Pancreas (tissue), 10 donors: ENCODE data around the gene BAK1. TPM values are rescaled to one million over a fixed set of nuclear protein-coding genes. Genes with fewer than 3 reads are reported as not detected.
"Not testable (repeated sequence)": the region's sequence is repeated elsewhere in the genome, so short reads cannot be mapped to it uniquely, and the experiment has no call there.

Experiments used
- ATAC-seq, 4 donors: fragments of 200-7000 bp; cut with Tn5 transposase; one replicate each; pipeline versions ENCODE4 v1.8.0 to v1.9.1; 2020; ENCODE audit warnings: mild to moderate bottlenecking in 4 of 4, moderate library complexity in 4 of 4
- DNase-seq, 6 donors: peaks; one replicate each; pipeline ENCODE4 v3.0.0-alpha.2; 2020
- FAIRE-seq: peaks from 2 replicates; lab custom pipeline; 2012; peaks lifted over from hg19 to GRCh38; lab: Jason Lieb, UNC
- H3K27ac ChIP-seq, 4 donors: fragments of 200-600 bp; sonication (generic); 1 replicate in 3 of 4; 2 replicates in 1 of 4; pipeline versions ENCODE4 v1.5.0 to v1.8.0; 2020
- H3K27me3 ChIP-seq, 4 donors: fragments of 200-600 bp; one replicate each; pipeline ENCODE4 v1.8.0; 2021
- H3K36me3 ChIP-seq, 3 donors: fragments of 200-600 bp; sonication (generic) in 1 of 3; one replicate each; pipeline versions ENCODE4 v1.5.0 to v1.8.0; 2020 to 2021
- H3K4me1 ChIP-seq, 3 donors: fragments of 200-600 bp; one replicate each; pipeline ENCODE4 v1.8.0; 2021
- H3K4me3 ChIP-seq, 4 donors: fragments of 200-600 bp; sonication (generic) in 2 of 4; one replicate each; pipeline versions ENCODE4 v1.5.0 to v1.8.0; 2020 to 2021
- H3K9me3 ChIP-seq, 4 donors: fragments of 200-600 bp; one replicate each; pipeline ENCODE4 v1.8.0; 2021
- CTCF ChIP-seq, 4 donors: fragments of 200-600 bp; sonication (generic) in 3 of 4; IDR thresholded peaks; one replicate each; pipeline versions ENCODE4 v1.5.0 to v1.8.0; 2021; ENCODE audit warnings: antibody characterized with exemption in 4 of 4
- WGBS, 2 donors: extraction: QIAGEN DNeasy Blood & Tissue Kit; methylation state at CpG; one replicate each; pipeline ENCODE4 v1.1.7; 2013; 5-methylcytosine and 5-hydroxymethylcytosine counted together
- intact Hi-C, 3 donors: fragments of 100-400 bp; cut with DNase I; formaldehyde crosslinking; loops; one replicate each; pipeline versions ENCODE4 v1.11.1 to v1.14.2; 2022
- polyA plus RNA-seq, 2 donors: library from polyadenylated mRNA; stranded (reverse); fragments of 200-250 nt; gene quantifications; one replicate each; pipeline ENCODE4 v1.2.3, GENCODE V29; 2013
- total RNA-seq, 6 donors: library from RNA; stranded (reverse); fragmentation: NEBNext Ultra II Directional in 4 of 6; extraction: Animal tissue kit (Norgen Biotek cat#: 25700) in 4 of 6; gene quantifications; one replicate each; pipeline versions ENCODE4 v1.2.1 to v1.2.4, GENCODE V29; 2021 to 2023
- donor health status: healthy with polysubstance abuse.
- donor health status: DM: no; HTN: no; CAD: no; lungs with moderate emphysema.
- donor health status: DM: no; HTN: no; CAD: no.
- donor health status: control.
- donor health status: control.
- donor health status: Bipolar disorder and iron deficiency.
- donor health status: DM: yes; HTN: yes; CAD: no.
- donor health status: DM: no; HTN: no; CAD: no.
- donor health status: DM: no; HTN: no; CAD: no.
- donor health status: DM: yes; HTN: yes; CAD: no.

The BAK1 gene
- total and polyA plus RNA-seq, 8 donors: 5.6 to 11.2 (median 7.3) TPM

GRCh38 chr6:33597551-33598322 is 17.7 kb upstream of the BAK1 start:
- no peak for FAIRE-seq
- no peak overlapping the region for H3K27ac ChIP-seq
- WGBS, 2 donors: 63 to 95% methylated on average over 4 of the region's 4 CpGs

GRCh38 chr6:33596894-33597293 is 16.8 kb upstream of the BAK1 start:
- H3K9me3 ChIP-seq, intact Hi-C loops, DNase-seq, H3K4me3 ChIP-seq, H3K27ac ChIP-seq, FAIRE-seq, ATAC-seq, H3K4me1 ChIP-seq, H3K27me3 ChIP-seq, H3K36me3 ChIP-seq: not testable (repeated sequence)
- WGBS, 2 donors: 74 to 94% methylated on average over 5 of the region's 5 CpGs

More at GRCh38 chr6:33597551-33598322, 17.7 kb upstream of the BAK1 start:
- Histone ChIP-seq H3K4me1 (no peaks in the 10 kb centered on the region), H3K27me3 (no peaks in the 10 kb centered on the region), H3K4me3 (no peak overlapping the region), H3K36me3 (no peaks in the 10 kb centered on the region), H3K9me3 (no peaks in the 10 kb centered on the region)
- TF ChIP-seq CTCF (IDR thresholded peaks at IDR 0.05): no peak
- intact Hi-C loops: no loop called here
- ATAC-seq (no peak), DNase-seq (no peak)

GRCh38 chr6:33595001-33595846 is 15.1 kb upstream of the BAK1 start:
- no peaks in the 10 kb centered on the region for H3K27me3 ChIP-seq
- H3K4me3 ChIP-seq: no peak overlapping the region
- FAIRE-seq (no peak), ATAC-seq (no peak), DNase-seq (no peak)
- peaks cover 8 to 12% (median 9%) of the 10 kb centered on the region in 3 donors for H3K4me1 ChIP-seq
- TF ChIP-seq CTCF (IDR thresholded peaks at IDR 0.05): no peak
- WGBS, 2 donors: 82 to 90% methylated on average over 18 of the region's 18 CpGs
- intact Hi-C loops: no loop called here
- H3K9me3 ChIP-seq: no peaks in the 10 kb centered on the region
- H3K36me3 ChIP-seq: no peaks in the 10 kb centered on the region
- H3K27ac ChIP-seq: no peak overlapping the region

GRCh38 chr6:33593414-33593727 is 13.3 kb upstream of the BAK1 start:
- no peaks in the 10 kb centered on the region for H3K36me3 ChIP-seq
- H3K4me1 ChIP-seq: peaks cover 12 to 19% (median 14%) of the 10 kb centered on the region in 3 donors
- WGBS, 2 donors: 26 to 36% methylated on average over 4 of the region's 4 CpGs
- DNase-seq (no peak), ATAC-seq (no peak), FAIRE-seq (no peak)
- H3K9me3 ChIP-seq: no peaks in the 10 kb centered on the region
- no peak for TF ChIP-seq CTCF (IDR thresholded peaks at IDR 0.05)
- intact Hi-C loops: loop anchor here in 1 of 3 donors (5.0 kb wide), 1 partner anchor 99 kb away; no protein-coding TSS in a partner anchor
- no peaks in the 10 kb centered on the region for H3K27me3 ChIP-seq
- no peak overlapping the region for H3K4me3 ChIP-seq
- H3K27ac ChIP-seq: no peak overlapping the region

DNA sequence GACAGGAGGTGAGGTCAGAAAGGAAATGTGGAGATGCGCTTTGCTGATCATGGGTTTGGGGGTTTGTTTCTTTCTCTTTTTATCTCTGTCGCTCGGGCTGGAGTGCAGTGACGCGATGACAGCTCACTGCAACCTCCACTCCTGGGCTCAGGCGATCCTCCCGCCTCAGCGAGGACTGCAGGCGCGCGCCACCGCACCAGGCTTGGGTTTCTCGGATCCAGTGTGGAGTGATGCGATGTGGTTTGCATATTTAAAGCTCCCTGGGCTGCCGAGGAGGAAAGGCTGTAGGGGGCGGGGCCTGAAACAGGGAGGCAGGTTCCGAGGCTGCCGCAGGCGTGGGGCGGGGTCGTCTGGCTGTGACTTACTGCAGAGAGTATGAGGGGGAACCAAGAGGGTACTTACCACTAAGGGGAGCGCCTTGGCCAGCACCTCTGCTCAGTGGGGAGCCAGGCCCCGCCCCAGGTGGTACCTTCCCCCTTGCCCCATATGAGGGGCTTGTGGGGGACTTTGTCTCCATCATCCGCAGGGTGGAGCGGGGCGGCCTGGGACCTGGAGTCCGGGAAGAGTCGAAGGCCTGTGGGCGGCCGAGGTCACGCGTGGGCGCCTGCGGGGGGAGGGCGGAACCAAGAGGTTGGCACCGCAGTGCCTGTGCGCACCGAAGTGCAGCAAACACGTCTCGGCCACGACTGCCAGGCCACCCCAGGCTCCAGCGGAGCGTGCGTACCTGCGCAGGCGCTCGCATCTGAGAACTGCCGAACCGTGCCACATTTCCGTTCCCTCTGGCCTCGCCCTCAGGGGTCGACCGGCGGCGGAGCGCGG is 12.7 kb upstream of the BAK1 start:
- H3K27me3 ChIP-seq: no peaks in the 10 kb centered on the region
- no peaks in the 10 kb centered on the region for H3K9me3 ChIP-seq
- H3K4me3 ChIP-seq: no peak overlapping the region
- H3K4me1 ChIP-seq: peaks cover 12 to 19% (median 14%) of the 10 kb centered on the region in 3 donors
- TF ChIP-seq CTCF (IDR thresholded peaks at IDR 0.05): no peak
- no peaks in the 10 kb centered on the region for H3K36me3 ChIP-seq
- intact Hi-C loops: loop anchor here in 1 of 3 donors (5.0 kb wide), 1 partner anchor 99 kb away; no protein-coding TSS in a partner anchor
- ATAC-seq: peak in 2 of 4 donors; percentile 10 to 16
- 45 to 49% methylated on average over 46 to 57 of the region's 57 CpGs for WGBS, 2 donors
- no peak for DNase-seq
- no peak overlapping the region for H3K27ac ChIP-seq
- FAIRE-seq: no peak
